ENCODE measurements around the gene ARHGAP26.

The ARHGAP26 gene

DNA sequence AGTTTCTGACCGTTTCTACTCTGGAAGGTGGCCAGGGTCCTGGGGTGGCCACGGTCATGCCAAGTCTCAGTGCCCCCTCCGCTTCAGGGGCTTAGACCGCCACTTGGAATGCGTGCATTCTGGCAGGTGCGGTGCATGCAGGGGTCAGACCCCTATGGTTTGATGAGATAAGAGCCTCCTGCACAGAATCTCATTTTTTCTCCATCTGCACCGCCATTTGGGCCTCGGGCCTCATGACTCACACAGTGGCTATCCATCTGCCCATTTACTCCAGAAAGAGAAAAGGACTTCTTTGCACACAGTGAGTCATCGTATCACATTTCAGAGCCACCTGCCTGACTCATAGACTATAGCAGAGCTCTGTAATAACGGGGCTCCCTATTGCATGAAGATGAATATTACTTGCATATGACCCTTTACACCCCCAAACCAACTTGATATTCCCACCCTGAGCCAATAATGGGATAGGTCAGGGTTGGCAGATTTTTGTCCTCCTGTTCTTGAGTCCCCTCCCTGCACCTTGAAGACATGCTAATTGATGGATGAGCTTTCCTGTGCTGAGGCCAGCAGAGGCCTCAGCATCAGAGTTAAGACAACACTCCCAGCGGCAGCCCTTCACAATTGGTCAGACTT, 475.9 kb downstream of the ARHGAP26 start:
- TF ChIP-seq CTCF (IDR thresholded peaks at IDR 0.05; ENCODE audit: control insufficient read depth, extremely low read depth, insufficient read depth): no peak
- DNase-seq (ENCODE audit: low read depth): no peak
- H3K4me3 ChIP-seq (ENCODE audit: low read depth, low read length): no peak overlapping the region

GRCh38 chr5:143247134-143247815, 477.1 kb downstream of the ARHGAP26 start:
- DNase-seq (ENCODE audit: low read depth): no peak
- H3K4me3 ChIP-seq (ENCODE audit: low read depth, low read length): no peak overlapping the region
- TF ChIP-seq CTCF (IDR thresholded peaks at IDR 0.05; ENCODE audit: control insufficient read depth, extremely low read depth, insufficient read depth): no peak

- TF ChIP-seq CTCF (IDR thresholded peaks at IDR 0.05; ENCODE audit: control insufficient read depth, extremely low read depth, insufficient read depth): no peak
- no peak for DNase-seq (ENCODE audit: low read depth)
Measured at GRCh38 chr5:143248391-143248790, 478.2 kb downstream of the ARHGAP26 start.

DNA sequence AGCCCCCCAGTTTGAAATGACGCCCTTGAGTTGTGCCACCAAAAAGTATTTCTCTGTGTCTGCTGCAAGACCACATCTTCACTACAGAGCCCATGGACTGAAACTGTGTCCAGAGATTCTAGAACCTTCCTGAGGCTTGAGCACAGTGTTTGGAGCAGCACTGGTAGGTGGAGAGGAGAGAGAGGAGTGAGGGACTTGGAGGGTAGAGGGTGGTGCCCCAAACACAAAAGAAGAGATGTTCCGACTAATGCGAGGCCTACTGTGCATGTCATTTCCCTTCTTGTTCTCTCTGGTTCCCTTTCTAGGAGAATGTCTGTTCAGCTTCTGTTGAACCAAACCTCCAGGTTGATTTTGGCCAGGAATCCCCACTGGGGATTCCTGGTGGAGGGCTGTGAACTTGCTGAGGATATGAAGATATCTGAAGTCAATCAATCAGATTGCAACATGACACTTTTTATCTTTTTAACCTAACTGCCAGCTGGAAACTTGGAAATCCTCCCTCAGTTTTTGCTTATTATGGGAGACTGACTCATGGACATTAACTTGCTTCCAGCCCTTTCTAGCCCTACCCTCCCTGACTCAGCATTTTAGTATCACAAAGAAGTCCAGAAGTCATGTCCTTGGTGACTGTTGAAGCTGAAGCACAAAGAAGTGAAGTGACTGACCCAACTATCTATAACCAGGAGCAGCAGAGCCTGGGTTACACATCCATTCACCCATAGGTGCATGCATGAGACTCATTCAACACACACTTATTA, 478.8 kb downstream of the ARHGAP26 start:
- no peak for DNase-seq (ENCODE audit: low read depth)
- H3K4me3 ChIP-seq (ENCODE audit: low read depth, low read length): no peak overlapping the region
- no peak for TF ChIP-seq CTCF (IDR thresholded peaks at IDR 0.05; ENCODE audit: control insufficient read depth, extremely low read depth, insufficient read depth)

More at GRCh38 chr5:143248391-143248790, 478.2 kb downstream of the ARHGAP26 start:
- no peak overlapping the region for H3K4me3 ChIP-seq (ENCODE audit: low read depth, low read length)

- no peak for TF ChIP-seq CTCF (IDR thresholded peaks at IDR 0.05; ENCODE audit: control insufficient read depth, extremely low read depth, insufficient read depth)
- H3K4me3 ChIP-seq (ENCODE audit: low read depth, low read length): no peak overlapping the region
- no peak for DNase-seq (ENCODE audit: low read depth)
Measured at GRCh38 chr5:143249851-143250250, 479.7 kb downstream of the ARHGAP26 start.

GRCh38 chr5:143251190-143251589, 481.0 kb downstream of the ARHGAP26 start:
- H3K4me3 ChIP-seq (ENCODE audit: low read depth, low read length): no peak overlapping the region
- TF ChIP-seq CTCF (IDR thresholded peaks at IDR 0.05; ENCODE audit: control insufficient read depth, extremely low read depth, insufficient read depth): no peak
- no peak for DNase-seq (ENCODE audit: low read depth)

All from LNCaP clone FGC (cell line).